HepG2 (cell line): ENCODE measurements around the gene RIIAD1. TPM values are rescaled to one million over a fixed set of nuclear protein-coding genes. Genes with fewer than 3 reads are reported as not detected.
A peak's percentile ranks its signal among the peaks of the same experiment; 100 is the strongest.

Experiments used
- AHDC1 ChIP-seq: sonication (generic); formaldehyde crosslinking; IDR thresholded peaks from 2 replicates; pipeline ENCODE4 v1.5.1; 2020; ENCODE audit warnings: mild to moderate bottlenecking, missing genetic modification reagents, borderline replicate concordance
- FUBP1 ChIP-seq: sonication (generic); formaldehyde crosslinking; IDR thresholded peaks from 2 replicates; pipeline ENCODE4 v1.5.1; 2020; ENCODE audit warnings: missing genetic modification reagents, mild to moderate bottlenecking, borderline replicate concordance
- HNF4G ChIP-seq, 2 experiments: sonication (generic) in 1 of 2; formaldehyde crosslinking in 1 of 2; IDR thresholded peaks; 2 replicates each; pipeline versions ENCODE4 v1.4.0 to v1.6.1; 2011 to 2020; ENCODE audit warnings: borderline replicate concordance in 2 of 2, low read depth in 2 of 2, mild to moderate bottlenecking in 2 of 2, low read length in 1 of 2, missing genetic modification reagents in 1 of 2, moderate library complexity in 1 of 2
- NBN ChIP-seq: fragments of 450-650 bp; conservative IDR thresholded peaks from 2 replicates; pipeline ENCODE4 v1.6.1; 2017
- NFAT5 ChIP-seq: sonication (generic); formaldehyde crosslinking; IDR thresholded peaks from 2 replicates; pipeline ENCODE4 v1.4.0; 2020; ENCODE audit warnings: missing genetic modification reagents
- UBTF ChIP-seq: sonication (generic); formaldehyde crosslinking; IDR thresholded peaks from 2 replicates; pipeline ENCODE4 v1.4.0; 2020; ENCODE audit warnings: mild to moderate bottlenecking, missing genetic modification reagents
- ZIK1 ChIP-seq: sonication (generic); formaldehyde crosslinking; IDR thresholded peaks from 2 replicates; pipeline ENCODE4 v1.5.0; 2020; ENCODE audit warnings: mild to moderate bottlenecking, low read depth, missing genetic modification reagents, borderline replicate concordance
- polyA plus RNA-seq, 8 experiments: library from polyadenylated mRNA; depleted of rRNA in 3 of 8; stranded (reverse) in 7 of 8; unstranded in 1 of 8; fragments of >200 nt; fragmentation: Illumina TruSeq in 4 of 8; extraction: Trizol in 4 of 8; gene quantifications; 2 replicates each; pipeline versions ENCODE4 v1.2.1 to v1.2.3, GENCODE V29; 2011 to 2016; ENCODE audit warnings: low read depth in 4 of 8, missing spikeins in 1 of 8, mixed read lengths in 1 of 8; ENCODE audit not compliant: insufficient read depth in 1 of 8
- total RNA-seq, 5 experiments: library from RNA; depleted of rRNA; stranded (reverse); fragments of >200 nt; fragmentation: Illumina TruSeq; extraction: Trizol; gene quantifications; 2 replicates each; pipeline ENCODE4 v1.2.3, GENCODE V29; 2016; ENCODE audit warnings: low read depth in 1 of 5

Gene RIIAD1
- total and polyA plus RNA-seq, 2 of the 13 experiments (the other 11 are each of a cell fraction or from before 2014, with no cell fraction given), result not detected

- no peak for TF ChIP-seq NFAT5 (CRISPR knock-in tag)
- TF ChIP-seq AHDC1 (CRISPR knock-in tag), result no peak
- TF ChIP-seq UBTF, result peak; percentile 87
- no peak; the same call in 1 of the 2 replicates for TF ChIP-seq HNF4G (IDR thresholded peaks at IDR 0.05; ENCODE audit: borderline replicate concordance, low read depth, low read length)
- TF ChIP-seq HNF4G (CRISPR knock-in tag; IDR thresholded peaks at IDR 0.05; ENCODE audit: borderline replicate concordance, low read depth), result no peak
- TF ChIP-seq NBN, result no peak
- TF ChIP-seq ZIK1 (CRISPR knock-in tag), result 0 out of 2 replicates have a peak, but pooled peaks have one; percentile 69
- TF ChIP-seq FUBP1 (CRISPR knock-in tag), result no peak
Observed at GRCh38 chr1:151762941-151763921, 41.9 kb downstream of the RIIAD1 start, which contains the start of gene MRPL9 (continued).
